Metanephros (tissue), 1 donor: ENCODE measurements around the gene LSS. TPM values are rescaled to one million over a fixed set of nuclear protein-coding genes. Genes with fewer than 3 reads are reported as not detected.

ENCODE experiments used
- total RNA-seq: library from RNA; depleted of rRNA; stranded (reverse); fragments of >200 nt; gene quantifications from one replicate; pipeline ENCODE4 v1.2.3, GENCODE V29; 2014

The LSS gene
- total RNA-seq = 34.7 TPM

DNA sequence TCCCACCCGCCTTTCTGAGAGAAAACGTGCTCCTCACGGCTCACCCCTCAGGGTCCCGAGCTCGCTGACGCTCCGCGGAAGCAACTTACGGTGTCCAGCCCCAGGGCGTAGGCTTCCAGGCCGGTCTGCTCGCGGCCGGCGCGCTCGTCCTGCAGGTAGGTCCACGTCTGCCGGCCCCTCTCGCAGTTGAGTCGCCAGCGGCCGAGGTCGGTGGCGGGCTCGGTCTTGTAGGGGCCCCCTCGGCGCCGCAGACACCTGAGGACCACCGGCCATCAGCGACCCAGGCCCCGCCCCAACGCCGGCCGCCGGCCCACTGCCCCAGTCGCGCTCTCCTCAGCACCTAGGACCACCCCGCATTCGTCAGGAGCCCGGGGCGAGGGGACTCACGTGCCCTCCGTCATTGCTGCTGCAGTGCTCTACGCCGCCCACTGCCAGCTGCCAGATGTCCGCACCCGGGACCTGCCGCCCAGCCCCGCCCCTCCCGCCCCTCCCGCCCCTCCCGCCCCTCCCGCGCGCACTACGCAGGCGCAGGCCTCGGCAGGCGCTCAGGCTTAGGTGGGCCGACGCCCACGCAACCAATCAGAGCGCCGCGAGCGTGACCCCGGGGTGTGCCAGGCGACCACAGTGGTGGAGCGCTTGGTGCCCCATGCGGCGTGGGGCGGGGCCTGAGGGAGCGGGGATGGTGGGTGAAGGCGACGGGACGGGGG, at the start of gene LSS:
Gene LSS (minus strand): TSS at position 430 of the 707 bp plus-strand sequence. CDS start 29 bp downstream, at position 401.

DNA sequence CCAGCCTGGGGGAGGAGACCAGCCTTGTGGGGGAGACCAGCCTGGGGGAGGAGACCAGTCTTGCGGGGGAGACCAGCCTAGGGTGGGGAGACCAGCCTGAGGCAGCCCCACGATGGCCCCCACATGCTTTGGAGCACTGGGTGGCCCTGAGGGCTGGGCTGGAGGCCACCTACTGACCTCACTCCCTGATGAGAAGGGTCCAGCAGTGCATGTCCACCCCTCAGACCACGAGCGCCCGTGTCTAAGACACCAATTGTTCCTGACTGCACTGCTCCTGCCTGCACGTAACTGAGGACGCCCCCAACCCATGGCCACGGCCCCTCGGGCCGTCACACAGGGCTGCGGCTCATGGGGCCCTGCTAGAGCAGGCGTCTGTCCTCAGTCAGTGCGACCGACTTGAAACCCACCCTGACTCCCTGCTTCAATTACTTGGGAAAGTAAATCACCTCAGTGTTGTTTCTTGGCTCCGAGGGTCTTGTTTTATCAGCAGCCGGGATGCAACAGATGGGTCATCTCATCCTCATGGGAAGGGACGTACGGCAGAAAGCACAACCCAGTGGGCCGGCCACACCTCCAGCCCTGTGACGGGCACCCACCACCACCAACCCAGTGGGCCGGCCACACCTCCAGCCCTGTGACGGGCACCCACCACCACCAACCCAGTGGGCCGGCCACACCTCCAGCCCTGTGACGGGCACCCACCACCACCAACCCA, 44.5 kb downstream of the LSS start, which contains the start of gene SPATC1L:
Gene SPATC1L (minus strand): TSS at position 550 of the 715 bp plus-strand sequence. CDS start 1,643 bp downstream, outside the sequence.

DNA sequence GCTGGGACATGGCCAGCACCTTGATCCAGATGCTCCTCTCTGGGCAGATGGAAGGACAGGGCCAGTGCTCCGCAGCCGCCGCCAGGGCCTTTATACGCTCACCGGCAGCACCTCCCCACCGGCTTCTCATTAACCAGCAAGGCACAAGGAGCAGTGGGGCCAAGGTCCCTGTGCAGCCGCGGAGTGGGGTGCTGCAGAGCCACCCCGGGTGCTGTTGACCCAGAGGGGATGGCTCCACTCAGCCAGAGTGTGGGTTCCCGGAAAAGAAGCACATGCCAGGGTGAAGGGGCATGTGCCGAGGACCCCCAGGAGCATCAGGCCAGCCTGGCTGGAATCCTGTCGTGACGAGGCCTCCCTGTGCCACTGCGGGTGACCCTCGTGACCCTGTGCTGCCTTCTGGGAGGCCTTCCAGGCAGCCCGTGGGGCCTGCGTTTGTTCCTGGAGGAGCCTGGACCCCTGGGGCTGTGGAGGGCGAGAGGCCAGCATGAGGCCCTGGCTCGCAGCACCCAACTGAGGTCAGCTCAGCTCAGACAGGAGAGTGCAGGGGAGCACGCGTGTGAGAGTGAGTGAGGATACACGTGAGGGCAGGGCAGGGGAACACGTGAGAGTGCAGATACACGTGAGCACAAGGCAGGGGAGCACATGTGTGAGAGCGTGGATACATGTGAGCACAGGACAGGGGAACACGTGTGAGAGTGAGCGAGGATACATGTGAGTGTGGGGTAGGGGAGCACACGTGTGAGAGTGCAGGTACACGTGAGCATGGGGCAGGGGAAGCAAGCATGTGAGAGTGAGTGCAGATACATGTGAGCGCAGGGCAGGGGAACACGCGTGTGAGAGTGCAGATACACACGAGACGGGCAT, 72.8 kb downstream of the LSS start, which contains the start of gene FTCD:
Gene FTCD (minus strand): TSS at position 66 of the 864 bp plus-strand sequence. CDS start 56 bp downstream, at position 10.

Other genes with a start within 250 kb of the LSS start
- 572 TPM for gene COL6A1, start 247.0 kb downstream of the LSS start, total RNA-seq
- gene COL6A2, start 130.7 kb downstream of the LSS start, total RNA-seq = 515 TPM
- 23.6 TPM for gene FTCD, start 73.2 kb downstream of the LSS start, total RNA-seq
- gene SPATC1L, start 44.3 kb downstream of the LSS start, total RNA-seq = 12.6 TPM
- gene MCM3AP, start 56.8 kb upstream of the LSS start, total RNA-seq = 124 TPM
- gene YBEY, start 57.6 kb upstream of the LSS start, total RNA-seq = 18.6 TPM
- 10.9 TPM for gene C21orf58, start 95.1 kb upstream of the LSS start, total RNA-seq
- 80.9 TPM for gene PCNT, start 95.4 kb upstream of the LSS start, total RNA-seq
- 51.3 TPM for gene DIP2A, start 230.1 kb upstream of the LSS start, total RNA-seq